ENCODE results near the gene RHBDD2.
"Not testable (repeated sequence)": the region's sequence is repeated elsewhere in the genome, so short reads cannot be mapped to it uniquely, and the experiment has no call there.

Gene RHBDD2

GRCh38 chr7:75892634-75893272, 13.9 kb downstream of the RHBDD2 start:
- no peak for DNase-seq (ENCODE audit: low read depth)
- TF ChIP-seq CTCF (IDR thresholded peaks at IDR 0.05; ENCODE audit: control insufficient read depth, extremely low read depth, insufficient read depth), result no peak
- no peak overlapping the region for H3K4me3 ChIP-seq (ENCODE audit: low read depth, low read length)

DNA sequence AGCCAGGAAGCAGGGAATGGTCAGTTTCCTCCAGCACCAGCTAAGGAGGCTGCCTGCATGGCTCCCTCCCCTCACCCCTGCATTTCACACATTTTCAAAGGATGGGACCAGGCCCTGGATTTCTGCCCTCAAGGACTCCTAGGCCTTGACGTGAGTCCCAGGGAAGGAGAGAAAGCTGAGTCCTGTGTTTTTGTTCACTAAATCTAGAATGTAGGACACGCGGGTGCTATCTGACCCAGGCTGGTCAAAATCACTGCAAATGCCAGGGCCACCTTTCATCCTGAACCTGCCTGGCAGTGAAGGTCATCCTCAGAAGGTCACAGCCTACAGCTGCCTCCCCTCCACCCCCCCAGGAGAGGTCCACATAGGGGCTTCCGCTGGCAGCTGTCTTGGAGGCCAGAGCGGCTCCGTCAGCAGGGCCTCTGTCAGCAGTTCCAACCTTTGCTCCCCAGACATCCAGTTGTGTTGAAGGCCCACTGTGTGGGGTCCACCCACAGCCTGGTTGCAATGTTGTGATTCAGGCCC, 18.0 kb downstream of the RHBDD2 start:
- no peak overlapping the region for H3K4me3 ChIP-seq (ENCODE audit: low read depth, low read length)
- no peak for DNase-seq (ENCODE audit: low read depth)
- TF ChIP-seq CTCF (IDR thresholded peaks at IDR 0.05; ENCODE audit: control insufficient read depth, extremely low read depth, insufficient read depth), result no peak

GRCh38 chr7:75900617-75901315, 21.9 kb downstream of the RHBDD2 start:
- DNase-seq (ENCODE audit: low read depth), result no peak
- no peak overlapping the region for H3K4me3 ChIP-seq (ENCODE audit: low read depth, low read length)
- TF ChIP-seq CTCF (IDR thresholded peaks at IDR 0.05; ENCODE audit: control insufficient read depth, extremely low read depth, insufficient read depth), result no peak

- TF ChIP-seq CTCF (IDR thresholded peaks at IDR 0.05; ENCODE audit: control insufficient read depth, extremely low read depth, insufficient read depth), result no peak
- H3K4me3 ChIP-seq (ENCODE audit: low read depth, low read length), result no peak overlapping the region
- DNase-seq (ENCODE audit: low read depth), result no peak
Observed at GRCh38 chr7:75905785-75906604, 27.2 kb downstream of the RHBDD2 start.

- DNase-seq (ENCODE audit: low read depth), result no peak
- no peak for TF ChIP-seq CTCF (IDR thresholded peaks at IDR 0.05; ENCODE audit: control insufficient read depth, extremely low read depth, insufficient read depth)
Observed at GRCh38 chr7:75906991-75907667, 28.3 kb downstream of the RHBDD2 start.

GRCh38 chr7:75907668-75908039, 28.8 kb downstream of the RHBDD2 start:
- not testable (repeated sequence) for DNase-seq (ENCODE audit: low read depth); H3K4me3 ChIP-seq (ENCODE audit: low read depth, low read length)

More at GRCh38 chr7:75906991-75907667, 28.3 kb downstream of the RHBDD2 start:
- no peak overlapping the region for H3K4me3 ChIP-seq (ENCODE audit: low read depth, low read length)

All from LNCaP clone FGC (cell line).